PC-9 (cell line): ENCODE data around the gene GPS1. TPM values are rescaled to one million over a fixed set of nuclear protein-coding genes. Genes with fewer than 3 reads are reported as not detected.

Source experiments
- BruUV-seq: library from RNA; stranded (reverse); fragments of 400-500 nt; replicated peaks from 2 replicates; lab custom pipeline; 2021; lab: Mats Ljungman, UMichigan
- CTCF ChIA-PET: fragments of 300-600 bp; sonication (Branson Sonifier 250); formaldehyde crosslinking; loops from one replicate; lab custom pipeline; 2022; ENCODE audit warnings: antibody characterized with exemption; lab: Charles Lee
- POLR2A ChIA-PET: fragments of 300-600 bp; sonication (Branson Sonifier 250); formaldehyde crosslinking; loops from one replicate; lab custom pipeline; 2022; ENCODE audit warnings: antibody characterized with exemption; ENCODE audit not compliant: unreplicated experiment; lab: Charles Lee
- DNase-seq, 2 experiments: peaks; one replicate each; pipeline versions ENCODE4 v3.0.0 to v3.0.0-alpha.2; 2015 to 2022; ENCODE audit warnings: mixed read lengths in 1 of 2
- H2AFZ ChIP-seq: fragments of 200-600 bp; sonication (generic); 2 replicates; pipeline ENCODE4 v1.8.1; 2017; ENCODE audit warnings: antibody characterized with exemption
- H3F3A ChIP-seq: fragments of 200-600 bp; sonication (generic); 2 replicates; pipeline ENCODE4 v1.8.1; 2017; ENCODE audit warnings: antibody characterized with exemption, mild to moderate bottlenecking, low read depth; ENCODE audit not compliant: insufficient read depth
- H3K27ac ChIP-seq: fragments of 200-600 bp; sonication (generic); 2 replicates; pipeline ENCODE4 v1.6.1; 2016; ENCODE audit warnings: mixed run types
- H3K27me3 ChIP-seq: fragments of 200-600 bp; sonication (generic); 2 replicates; pipeline ENCODE4 v1.6.1; 2016; ENCODE audit warnings: low read depth, mixed run types; ENCODE audit not compliant: insufficient read depth
- H3K36me3 ChIP-seq: fragments of 200-600 bp; sonication (generic); 2 replicates; pipeline ENCODE4 v1.6.1; 2016; ENCODE audit warnings: low read depth, mixed run types
- H3K4me1 ChIP-seq: fragments of 200-600 bp; sonication (generic); replicated peaks from 2 replicates; pipeline ENCODE4 v1.6.1; 2016; ENCODE audit warnings: mixed run types; ENCODE audit not compliant: insufficient read depth
- H3K4me2 ChIP-seq: fragments of 200-600 bp; sonication (generic); 2 replicates; pipeline ENCODE4 v1.6.1; 2017; ENCODE audit warnings: mixed run types
- H3K4me3 ChIP-seq: fragments of 200-600 bp; sonication (generic); 2 replicates; pipeline ENCODE4 v1.6.1; 2016; ENCODE audit warnings: mixed run types
- H3K79me2 ChIP-seq: fragments of 200-600 bp; sonication (generic); 2 replicates; pipeline ENCODE4 v1.6.1; 2017; ENCODE audit warnings: low read depth, mixed run types
- H3K9me2 ChIP-seq: fragments of 200-600 bp; sonication (generic); 2 replicates; pipeline ENCODE4 v1.8.1; 2017; ENCODE audit warnings: mild to moderate bottlenecking; ENCODE audit not compliant: insufficient read depth
- H3K9me3 ChIP-seq: fragments of 200-600 bp; sonication (generic); 2 replicates; pipeline ENCODE4 v1.8.1; 2016; ENCODE audit warnings: low read depth; ENCODE audit not compliant: insufficient read depth
- H4K20me1 ChIP-seq: fragments of 200-600 bp; sonication (generic); 2 replicates; pipeline ENCODE4 v1.8.1; 2017; ENCODE audit not compliant: insufficient read depth
- CTCF ChIP-seq: fragments of 200-600 bp; sonication (generic); conservative IDR thresholded peaks from 2 replicates; pipeline ENCODE4 v1.6.1; 2017; ENCODE audit warnings: mixed run types, antibody characterized with exemption, mild to moderate bottlenecking, moderate library complexity
- EZH2 ChIP-seq: fragments of 200-600 bp; sonication (generic); IDR thresholded peaks from 2 replicates; pipeline ENCODE4 v1.8.0; 2017; ENCODE audit warnings: antibody characterized with exemption, low read depth
- intact Hi-C: fragments of 100-400 bp; cut with micrococcal nuclease; formaldehyde crosslinking; loops from one replicate; pipeline ENCODE4 v1.10.0; 2022; ENCODE audit not compliant: unreplicated experiment
- total RNA-seq: library from RNA; stranded (reverse); gene quantifications from 2 replicates; pipeline ENCODE4 v1.2.3, GENCODE V29; 2021

GPS1 gene
- total RNA-seq, 1 experiment from 2014 or later = 121 TPM

GRCh38 chr17:82047379-82047778, 4.3 kb upstream of the GPS1 start:
- H2AFZ ChIP-seq = no peak overlapping the region
- no peaks in the 10 kb centered on the region for H3K9me2 ChIP-seq
- no peak for DNase-seq
- H3K36me3 ChIP-seq = no peaks in the 10 kb centered on the region
- H3K79me2 ChIP-seq = peaks cover 4% of the 10 kb centered on the region; the same call in 1 of the 2 replicates
- TF ChIP-seq EZH2 = no peak
- TF ChIP-seq CTCF = no peak
- POLR2A ChIA-PET = interaction anchor here (0.6 kb wide), 1 partner anchor 55 kb away, joined by 3 read pairs; no protein-coding TSS in a partner anchor
- BruUV-seq = no TSS peak
- CTCF ChIA-PET = no interaction called here
- intact Hi-C loops = no loop called here
- H3K4me3 ChIP-seq = no peak overlapping the region
- no peaks in the 10 kb centered on the region for H3K4me1 ChIP-seq
- no peak overlapping the region for H3K4me2 ChIP-seq
- no peak overlapping the region for H3K27ac ChIP-seq
- no peaks in the 10 kb centered on the region for H3F3A ChIP-seq
- H3K9me3 ChIP-seq = no peaks in the 10 kb centered on the region
- no peaks in the 10 kb centered on the region for H4K20me1 ChIP-seq
- no peaks in the 10 kb centered on the region for H3K27me3 ChIP-seq

- no peak for TF ChIP-seq CTCF
- no peak for TF ChIP-seq EZH2
- BruUV-seq = no TSS peak
- DNase-seq = no peak
- Histone ChIP-seq H3K9me2 (no peaks in the 10 kb centered on the region), H3K27ac (no peak overlapping the region), H3K4me3 (no peak overlapping the region), H3K36me3 (no peaks in the 10 kb centered on the region), H3K4me1 (no peaks in the 10 kb centered on the region), H3K27me3 (no peaks in the 10 kb centered on the region), H3K4me2 (no peak overlapping the region), H2AFZ (no peak overlapping the region), H4K20me1 (no peaks in the 10 kb centered on the region), H3F3A (no peaks in the 10 kb centered on the region), H3K9me3 (no peaks in the 10 kb centered on the region), H3K79me2 (peaks cover 11% of the 10 kb centered on the region)
- ChIA-PET CTCF (no interaction called here), POLR2A (interaction anchor here (0.6 kb wide), 1 partner anchor 54 kb away, joined by 3 read pairs; no protein-coding TSS in a partner anchor)
- intact Hi-C loops = no loop called here
Observed at GRCh38 chr17:82047914-82048570, 3.7 kb upstream of the GPS1 start.

GRCh38 chr17:82048571-82048971, 3.1 kb upstream of the GPS1 start:
- Histone ChIP-seq H3K4me2 (no peak overlapping the region), H3K4me3 (no peak overlapping the region), H3F3A (no peaks in the 10 kb centered on the region), H3K27me3 (no peaks in the 10 kb centered on the region), H3K79me2 (peaks cover 13% of the 10 kb centered on the region), H2AFZ (no peak overlapping the region), H4K20me1 (no peaks in the 10 kb centered on the region), H3K9me3 (no peaks in the 10 kb centered on the region), H3K9me2 (no peaks in the 10 kb centered on the region), H3K4me1 (no peaks in the 10 kb centered on the region), H3K36me3 (no peaks in the 10 kb centered on the region), H3K27ac (no peak overlapping the region)
- intact Hi-C loops = no loop called here
- ChIA-PET CTCF (no interaction called here), POLR2A (no interaction called here)
- TF ChIP-seq EZH2 (no peak), CTCF (no peak)
- TSS peak; percentile 5 for BruUV-seq
- DNase-seq = no peak
